ENCODE data around the gene RMRP.

GRCh38 chr9:35657546-35658136 lies at the start of gene RMRP:
- peak; percentile 44 to 56 (median 52) for TF ChIP-seq CTCF (IDR thresholded peaks at IDR 0.05 in 4 of 5, conservative IDR thresholded peaks at IDR 0.05 in 1 of 5)
- peak; percentile 56 to 61 for TF ChIP-seq POLR2A (IDR thresholded peaks at IDR 0.05)
